IPS-18c (cell line): Measurements from ENCODE around the gene RACGAP1.

ENCODE experiments used
- H3K4me3 ChIP-seq: 2 replicates; pipeline ENCODE4 v1.7.0; 2013; ENCODE audit warnings: low read depth, mild to moderate bottlenecking, low read length, moderate library complexity; ENCODE audit not compliant: insufficient read depth
- H3K9me3 ChIP-seq: one replicate; pipeline ENCODE4 v1.6.1; 2013; ENCODE audit warnings: mild to moderate bottlenecking, low read length, moderate library complexity; ENCODE audit not compliant: control insufficient read depth, insufficient read depth

RACGAP1 gene

GRCh38 chr12:49956663-49957569, 68.4 kb downstream of the RACGAP1 start:
- Histone ChIP-seq H3K4me3 (no peak overlapping the region), H3K9me3 (no peaks in the 10 kb centered on the region)

GRCh38 chr12:49955899-49956662, 69.2 kb downstream of the RACGAP1 start:
- Histone ChIP-seq H3K9me3 (no peaks in the 10 kb centered on the region), H3K4me3 (no peak overlapping the region)

- peaks cover 2% of the 10 kb centered on the region for H3K9me3 ChIP-seq
- H3K4me3 ChIP-seq, result no peak overlapping the region
These were observed 70.1 kb downstream of the RACGAP1 start for GRCh38 chr12:49954863-49955830.

- peaks cover 2% of the 10 kb centered on the region for H3K9me3 ChIP-seq
- H3K4me3 ChIP-seq, result no peak overlapping the region
These were observed 71.1 kb downstream of the RACGAP1 start for GRCh38 chr12:49953961-49954846.

GRCh38 chr12:49953151-49953550, 72.1 kb downstream of the RACGAP1 start:
- H3K4me3 ChIP-seq, result no peak overlapping the region
- H3K9me3 ChIP-seq, result peaks cover 2% of the 10 kb centered on the region

- H3K9me3 ChIP-seq, result peaks cover 2% of the 10 kb centered on the region
- H3K4me3 ChIP-seq, result no peak overlapping the region
These were observed 72.8 kb downstream of the RACGAP1 start for GRCh38 chr12:49952391-49953055.

GRCh38 chr12:49951411-49952240, 73.7 kb downstream of the RACGAP1 start:
- Histone ChIP-seq H3K9me3 (peaks cover 2% of the 10 kb centered on the region), H3K4me3 (no peak overlapping the region)

- Histone ChIP-seq H3K4me3 (no peak within 1 kb of the TSS), H3K9me3 (peaks cover 2% of the 10 kb centered on the region)
These were observed 74.7 kb downstream of the RACGAP1 start, which contains the start of gene AQP2 for GRCh38 chr12:49950273-49951251. AQP2 (plus strand) TSS chr12:49950737; CDS start chr12:49950831, 94 bp downstream.

GRCh38 chr12:49949866-49950265, 75.4 kb downstream of the RACGAP1 start:
- Histone ChIP-seq H3K9me3 (peaks cover 2% of the 10 kb centered on the region), H3K4me3 (no peak overlapping the region)

GRCh38 chr12:49948866-49949845, 76.1 kb downstream of the RACGAP1 start:
- H3K4me3 ChIP-seq, result no peak overlapping the region

GRCh38 chr12:49947593-49948226, 77.6 kb downstream of the RACGAP1 start:
- no peak overlapping the region for H3K4me3 ChIP-seq
- peaks cover 2% of the 10 kb centered on the region for H3K9me3 ChIP-seq

More at GRCh38 chr12:49948866-49949845, 76.1 kb downstream of the RACGAP1 start:
- H3K9me3 ChIP-seq, result peaks cover 2% of the 10 kb centered on the region

GRCh38 chr12:49946497-49946896, 78.8 kb downstream of the RACGAP1 start:
- no peak overlapping the region for H3K4me3 ChIP-seq
- H3K9me3 ChIP-seq, result peaks cover 2% of the 10 kb centered on the region
